Neural cell (in vitro differentiated cells): ENCODE results near the gene ZSWIM5. TPM values are rescaled to one million over a fixed set of nuclear protein-coding genes. Genes with fewer than 3 reads are reported as not detected.

Experiments
- H2AFZ ChIP-seq: fragments of 200-600, 300-800 bp; sonication (generic), shearing (Covaris generic); 2 replicates; pipeline ENCODE4 v1.6.0; 2014; ENCODE audit warnings: low read depth, mild to moderate bottlenecking, antibody characterized with exemption, low read length, moderate library complexity
- H3F3A ChIP-seq: fragments of 200-600 bp; shearing (Covaris generic); 2 replicates; pipeline ENCODE4 v1.6.1; 2016; ENCODE audit warnings: mild to moderate bottlenecking, moderate library complexity, mixed read lengths, antibody characterized with exemption, low read length; ENCODE audit not compliant: insufficient read depth, poor library complexity, severe bottlenecking
- H3K27ac ChIP-seq: fragments of 200-600, 300-800 bp; sonication (generic), shearing (Covaris generic); 2 replicates; pipeline ENCODE4 v1.5.1; 2014; ENCODE audit warnings: mild to moderate bottlenecking, low read length, moderate library complexity
- H3K27me3 ChIP-seq: fragments of 300-800, 200-600 bp; sonication (generic), shearing (Covaris generic); 2 replicates; pipeline ENCODE4 v1.6.0; 2014; ENCODE audit warnings: mild to moderate bottlenecking, low read depth, low read length, moderate library complexity; ENCODE audit not compliant: insufficient read depth
- H3K36me3 ChIP-seq: fragments of 300-800, 200-600 bp; sonication (generic), shearing (Covaris generic); 2 replicates; pipeline ENCODE4 v1.5.1; 2014; ENCODE audit warnings: mild to moderate bottlenecking, antibody characterized with exemption, low read length, moderate library complexity; ENCODE audit not compliant: insufficient read depth
- H3K4me2 ChIP-seq: fragments of 300-800, 200-600 bp; sonication (generic), shearing (Covaris generic); 2 replicates; pipeline ENCODE4 v1.6.0; 2014; ENCODE audit warnings: mild to moderate bottlenecking, low read length
- H3K4me3 ChIP-seq: fragments of 300-800, 200-600 bp; sonication (generic), shearing (Covaris generic); 2 replicates; pipeline ENCODE4 v1.5.1; 2014; ENCODE audit warnings: mild to moderate bottlenecking, low read length, moderate library complexity
- H3K79me2 ChIP-seq: fragments of 200-600 bp; shearing (Covaris generic); replicated peaks from 2 replicates; pipeline ENCODE4 v1.6.0; 2014; ENCODE audit warnings: mild to moderate bottlenecking, low read length, moderate library complexity; ENCODE audit not compliant: insufficient read depth
- H3K9ac ChIP-seq: fragments of 300-800, 200-600 bp; sonication (generic), shearing (Covaris generic); 2 replicates; pipeline ENCODE4 v1.6.1; 2016; ENCODE audit warnings: mild to moderate bottlenecking, low read length, mixed read lengths
- H3K9me2 ChIP-seq: fragments of 200-600 bp; shearing (Covaris generic); 2 replicates; pipeline ENCODE4 v1.6.1; 2016; ENCODE audit warnings: mild to moderate bottlenecking, low read length, mixed read lengths; ENCODE audit not compliant: insufficient read depth
- H3K9me3 ChIP-seq: fragments of 200-600, 300-800 bp; sonication (generic), shearing (Covaris generic); 2 replicates; pipeline ENCODE4 v1.6.1; 2016; ENCODE audit warnings: mild to moderate bottlenecking, mixed run types, low read length, moderate library complexity, mixed read lengths
- H4K20me1 ChIP-seq: fragments of 200-600 bp; shearing (Covaris generic); 2 replicates; pipeline ENCODE4 v1.6.1; 2016; ENCODE audit warnings: mild to moderate bottlenecking, mixed run types; ENCODE audit not compliant: insufficient read depth
- EP300 ChIP-seq: fragments of 450-650 bp; conservative IDR thresholded peaks from 2 replicates; pipeline ENCODE4 v1.6.1; 2014; ENCODE audit warnings: antibody characterized with exemption, mild to moderate bottlenecking, moderate library complexity; ENCODE audit not compliant: poor library complexity, severe bottlenecking
- EZH2 ChIP-seq: fragments of 200-600, 300-800 bp; shearing (Covaris generic), sonication (generic); IDR thresholded peaks from 2 replicates; pipeline ENCODE4 v1.6.1; 2014; ENCODE audit warnings: antibody characterized with exemption, low read length, borderline replicate concordance, mild to moderate bottlenecking; ENCODE audit not compliant: insufficient read depth, poor library complexity, severe bottlenecking
- MXI1 ChIP-seq: fragments of 450-650 bp; conservative IDR thresholded peaks from 2 replicates; pipeline ENCODE4 v1.6.1; 2014; ENCODE audit warnings: antibody characterized with exemption, mild to moderate bottlenecking; ENCODE audit not compliant: poor library complexity, severe bottlenecking
- POLR2AphosphoS5 ChIP-seq: IDR thresholded peaks from 2 replicates; pipeline ENCODE4 v1.6.1; 2012
- RAD21 ChIP-seq: fragments of 450-650 bp; conservative IDR thresholded peaks from 2 replicates; pipeline ENCODE4 v1.6.1; 2014; ENCODE audit warnings: antibody characterized with exemption, mild to moderate bottlenecking, moderate library complexity
- SMC3 ChIP-seq: fragments of 450-650 bp; conservative IDR thresholded peaks from 2 replicates; pipeline ENCODE4 v1.6.1; 2014; ENCODE audit warnings: antibody characterized with exemption, mild to moderate bottlenecking, moderate library complexity; ENCODE audit not compliant: poor library complexity
- TAF1 ChIP-seq: IDR thresholded peaks from 2 replicates; pipeline ENCODE4 v1.6.1; 2012; ENCODE audit warnings: low read depth
- polyA plus RNA-seq: library from polyadenylated mRNA; depleted of rRNA; stranded (reverse); fragments of >200 nt; gene quantifications from 2 replicates; pipeline ENCODE4 v1.2.3, GENCODE V29; 2014
- TF ChIP-seq, protein P1 (sequence below): IDR thresholded peaks from 2 replicates; pipeline ENCODE4 v1.6.1; 2012; ENCODE audit warnings: borderline replicate concordance
- TF ChIP-seq, protein P2 (sequence below): fragments of 450-650 bp; IDR thresholded peaks from 2 replicates; pipeline ENCODE4 v1.5.1; 2014; ENCODE audit warnings: antibody characterized with exemption, mild to moderate bottlenecking, moderate library complexity; ENCODE audit not compliant: poor library complexity, severe bottlenecking

The ZSWIM5 gene
- polyA plus RNA-seq, 1 donor from 2014 or later = 27.2 TPM

- H3K9me3 ChIP-seq = no peaks in the 10 kb centered on the region
- H3F3A ChIP-seq = no peaks in the 10 kb centered on the region
- no peak overlapping the region for H3K4me2 ChIP-seq
- H3K27me3 ChIP-seq = no peaks in the 10 kb centered on the region
- H3K79me2 ChIP-seq = peaks cover 8% of the 10 kb centered on the region
- peaks cover 5% of the 10 kb centered on the region for H3K36me3 ChIP-seq
- no peaks in the 10 kb centered on the region for H4K20me1 ChIP-seq
- H3K9me2 ChIP-seq = no peaks in the 10 kb centered on the region
- no peak overlapping the region for H3K27ac ChIP-seq
- TF ChIP-seq EP300 = no peak
- no peak for TF ChIP-seq MXI1
- TF ChIP-seq EZH2 = no peak
- TF ChIP-seq, protein P1, sequence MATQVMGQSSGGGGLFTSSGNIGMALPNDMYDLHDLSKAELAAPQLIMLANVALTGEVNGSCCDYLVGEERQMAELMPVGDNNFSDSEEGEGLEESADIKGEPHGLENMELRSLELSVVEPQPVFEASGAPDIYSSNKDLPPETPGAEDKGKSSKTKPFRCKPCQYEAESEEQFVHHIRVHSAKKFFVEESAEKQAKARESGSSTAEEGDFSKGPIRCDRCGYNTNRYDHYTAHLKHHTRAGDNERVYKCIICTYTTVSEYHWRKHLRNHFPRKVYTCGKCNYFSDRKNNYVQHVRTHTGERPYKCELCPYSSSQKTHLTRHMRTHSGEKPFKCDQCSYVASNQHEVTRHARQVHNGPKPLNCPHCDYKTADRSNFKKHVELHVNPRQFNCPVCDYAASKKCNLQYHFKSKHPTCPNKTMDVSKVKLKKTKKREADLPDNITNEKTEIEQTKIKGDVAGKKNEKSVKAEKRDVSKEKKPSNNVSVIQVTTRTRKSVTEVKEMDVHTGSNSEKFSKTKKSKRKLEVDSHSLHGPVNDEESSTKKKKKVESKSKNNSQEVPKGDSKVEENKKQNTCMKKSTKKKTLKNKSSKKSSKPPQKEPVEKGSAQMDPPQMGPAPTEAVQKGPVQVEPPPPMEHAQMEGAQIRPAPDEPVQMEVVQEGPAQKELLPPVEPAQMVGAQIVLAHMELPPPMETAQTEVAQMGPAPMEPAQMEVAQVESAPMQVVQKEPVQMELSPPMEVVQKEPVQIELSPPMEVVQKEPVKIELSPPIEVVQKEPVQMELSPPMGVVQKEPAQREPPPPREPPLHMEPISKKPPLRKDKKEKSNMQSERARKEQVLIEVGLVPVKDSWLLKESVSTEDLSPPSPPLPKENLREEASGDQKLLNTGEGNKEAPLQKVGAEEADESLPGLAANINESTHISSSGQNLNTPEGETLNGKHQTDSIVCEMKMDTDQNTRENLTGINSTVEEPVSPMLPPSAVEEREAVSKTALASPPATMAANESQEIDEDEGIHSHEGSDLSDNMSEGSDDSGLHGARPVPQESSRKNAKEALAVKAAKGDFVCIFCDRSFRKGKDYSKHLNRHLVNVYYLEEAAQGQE = no peak
- TF ChIP-seq, protein P2, sequence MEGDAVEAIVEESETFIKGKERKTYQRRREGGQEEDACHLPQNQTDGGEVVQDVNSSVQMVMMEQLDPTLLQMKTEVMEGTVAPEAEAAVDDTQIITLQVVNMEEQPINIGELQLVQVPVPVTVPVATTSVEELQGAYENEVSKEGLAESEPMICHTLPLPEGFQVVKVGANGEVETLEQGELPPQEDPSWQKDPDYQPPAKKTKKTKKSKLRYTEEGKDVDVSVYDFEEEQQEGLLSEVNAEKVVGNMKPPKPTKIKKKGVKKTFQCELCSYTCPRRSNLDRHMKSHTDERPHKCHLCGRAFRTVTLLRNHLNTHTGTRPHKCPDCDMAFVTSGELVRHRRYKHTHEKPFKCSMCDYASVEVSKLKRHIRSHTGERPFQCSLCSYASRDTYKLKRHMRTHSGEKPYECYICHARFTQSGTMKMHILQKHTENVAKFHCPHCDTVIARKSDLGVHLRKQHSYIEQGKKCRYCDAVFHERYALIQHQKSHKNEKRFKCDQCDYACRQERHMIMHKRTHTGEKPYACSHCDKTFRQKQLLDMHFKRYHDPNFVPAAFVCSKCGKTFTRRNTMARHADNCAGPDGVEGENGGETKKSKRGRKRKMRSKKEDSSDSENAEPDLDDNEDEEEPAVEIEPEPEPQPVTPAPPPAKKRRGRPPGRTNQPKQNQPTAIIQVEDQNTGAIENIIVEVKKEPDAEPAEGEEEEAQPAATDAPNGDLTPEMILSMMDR = no peak
- TF ChIP-seq TAF1 = no peak
- TF ChIP-seq RAD21 = no peak
- TF ChIP-seq SMC3 = no peak
- no peak for TF ChIP-seq POLR2AphosphoS5
- no peak overlapping the region for H3K4me3 ChIP-seq
- no peak overlapping the region for H2AFZ ChIP-seq
- H3K9ac ChIP-seq = no peak overlapping the region
Measured at GRCh38 chr1:45008516-45008915, 197.9 kb downstream of the ZSWIM5 start.

GRCh38 chr1:45008076-45008475 lies 198.3 kb downstream of the ZSWIM5 start:
- Histone ChIP-seq H3K36me3 (peaks cover 5% of the 10 kb centered on the region), H3K27me3 (no peaks in the 10 kb centered on the region), H2AFZ (no peak overlapping the region), H3K79me2 (peaks cover 8% of the 10 kb centered on the region), H3K9me2 (no peaks in the 10 kb centered on the region), H3K9me3 (no peaks in the 10 kb centered on the region), H3K4me3 (no peak overlapping the region), H3K27ac (no peak overlapping the region), H3F3A (no peaks in the 10 kb centered on the region), H3K4me2 (no peak overlapping the region), H3K9ac (no peak overlapping the region), H4K20me1 (no peaks in the 10 kb centered on the region)
- TF ChIP-seq, protein P2 = no peak
- TF ChIP-seq RAD21 (no peak), EP300 (no peak), MXI1 (no peak), TAF1 (no peak), POLR2AphosphoS5 (no peak), EZH2 (no peak), SMC3 (no peak)
- TF ChIP-seq, protein P1 = no peak
